ENCODE results near the gene COMMD1.
A peak's percentile ranks its signal among the peaks of the same experiment; 100 is the strongest.
"Not testable (repeated sequence)": the region's sequence is repeated elsewhere in the genome, so short reads cannot be mapped to it uniquely, and the experiment has no call there.

The COMMD1 gene

DNA sequence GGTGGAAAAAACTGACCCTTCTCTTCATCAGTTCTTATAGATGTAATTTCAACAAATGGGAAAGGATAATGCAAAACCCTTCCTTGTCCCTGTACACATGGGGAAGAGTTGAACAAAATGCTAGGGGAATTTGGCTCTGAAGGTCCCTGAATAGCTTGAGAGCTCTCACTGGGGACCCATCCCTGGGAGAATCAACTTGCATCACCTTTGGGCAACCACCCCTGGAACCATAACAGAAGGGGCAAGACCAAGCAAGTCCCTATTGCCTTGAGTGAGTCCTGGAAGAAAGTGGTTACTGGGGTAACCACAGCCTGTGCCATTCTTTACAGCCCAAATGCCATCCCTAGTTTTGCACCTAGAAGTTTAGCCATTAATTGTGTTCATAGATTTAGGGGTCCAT, 238.2 kb downstream of the COMMD1 start:
- Histone ChIP-seq H2AFZ (ENCODE audit: low read depth, low read length) (no peak overlapping the region), H3K79me2 (ENCODE audit: insufficient read depth, low read length) (no peaks in the 10 kb centered on the region), H4K20me1 (ENCODE audit: insufficient read depth, low read length) (no peaks in the 10 kb centered on the region; the same call in 1 of the 2 replicates), H3K36me3 (ENCODE audit: insufficient read depth, low read length) (no peaks in the 10 kb centered on the region), H3K4me2 (ENCODE audit: insufficient read depth, low read length) (no peak overlapping the region), H3K27me3 (ENCODE audit: insufficient read depth, low read length, poor library complexity) (no peaks in the 10 kb centered on the region), H3K9me3 (ENCODE audit: insufficient read depth, low read length, severe bottlenecking) (no peaks in the 10 kb centered on the region), H3K9ac (ENCODE audit: low read depth, low read length) (no peak overlapping the region), H3K27ac (ENCODE audit: low read length) (no peak overlapping the region), H3K4me1 (ENCODE audit: insufficient read depth, low read length) (no peaks in the 10 kb centered on the region), H3K4me3 (ENCODE audit: low read depth in 1 of 2, low read length in 2 of 2) (no peak overlapping the region)
- ATAC-seq (ENCODE audit: insufficient read depth, low read depth): no peak
- DNase-seq: no peak
- TF ChIP-seq, protein P1, sequence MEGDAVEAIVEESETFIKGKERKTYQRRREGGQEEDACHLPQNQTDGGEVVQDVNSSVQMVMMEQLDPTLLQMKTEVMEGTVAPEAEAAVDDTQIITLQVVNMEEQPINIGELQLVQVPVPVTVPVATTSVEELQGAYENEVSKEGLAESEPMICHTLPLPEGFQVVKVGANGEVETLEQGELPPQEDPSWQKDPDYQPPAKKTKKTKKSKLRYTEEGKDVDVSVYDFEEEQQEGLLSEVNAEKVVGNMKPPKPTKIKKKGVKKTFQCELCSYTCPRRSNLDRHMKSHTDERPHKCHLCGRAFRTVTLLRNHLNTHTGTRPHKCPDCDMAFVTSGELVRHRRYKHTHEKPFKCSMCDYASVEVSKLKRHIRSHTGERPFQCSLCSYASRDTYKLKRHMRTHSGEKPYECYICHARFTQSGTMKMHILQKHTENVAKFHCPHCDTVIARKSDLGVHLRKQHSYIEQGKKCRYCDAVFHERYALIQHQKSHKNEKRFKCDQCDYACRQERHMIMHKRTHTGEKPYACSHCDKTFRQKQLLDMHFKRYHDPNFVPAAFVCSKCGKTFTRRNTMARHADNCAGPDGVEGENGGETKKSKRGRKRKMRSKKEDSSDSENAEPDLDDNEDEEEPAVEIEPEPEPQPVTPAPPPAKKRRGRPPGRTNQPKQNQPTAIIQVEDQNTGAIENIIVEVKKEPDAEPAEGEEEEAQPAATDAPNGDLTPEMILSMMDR (IDR thresholded peaks at IDR 0.05; ENCODE audit: borderline replicate concordance, extremely low read depth, low read length, poor library complexity, severe bottlenecking): no peak
- TF ChIP-seq EZH2 (IDR thresholded peaks at IDR 0.05; ENCODE audit: borderline replicate concordance, low read depth, low read length, severe bottlenecking): no peak

DNA sequence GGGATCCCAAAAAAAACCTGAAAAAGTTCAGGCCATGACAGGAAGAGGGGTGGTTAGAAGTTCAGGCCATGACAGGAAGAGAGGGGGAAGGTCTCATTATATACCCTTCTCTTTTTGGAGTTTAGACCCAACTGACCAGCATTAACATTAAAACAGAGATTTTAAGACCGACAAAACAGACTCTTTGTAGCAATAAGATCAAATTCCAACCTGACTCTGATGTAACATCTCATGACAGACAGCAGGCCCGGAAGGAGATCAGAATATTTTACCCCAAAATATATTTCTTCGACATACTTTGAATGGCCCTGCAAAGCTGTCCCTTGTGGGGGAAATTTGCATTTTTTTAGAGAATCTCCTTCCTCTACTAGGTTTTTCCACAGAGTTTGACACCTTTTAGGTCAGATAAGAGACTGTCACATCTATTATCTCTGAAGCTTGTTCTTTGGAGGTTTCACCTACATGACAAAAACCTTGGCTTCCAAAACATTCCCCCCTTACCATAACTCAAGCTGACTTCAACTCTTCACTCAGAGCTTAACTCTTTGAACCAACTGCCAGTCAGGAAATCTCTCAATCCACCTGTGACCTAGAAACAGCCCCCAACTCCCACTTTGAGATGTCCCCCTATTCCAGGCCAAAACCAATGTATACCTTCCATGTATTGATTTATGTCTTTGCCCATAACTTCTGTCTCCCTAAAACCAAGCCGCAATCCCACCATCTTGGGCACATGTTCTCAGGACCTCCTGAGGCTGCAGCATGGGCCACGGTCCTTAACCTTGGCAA, 239.4 kb downstream of the COMMD1 start:
- no peaks in the 10 kb centered on the region for H3K4me1 ChIP-seq (ENCODE audit: insufficient read depth, low read length)
- H3K9ac ChIP-seq (ENCODE audit: low read depth, low read length): no peak overlapping the region
- TF ChIP-seq EZH2 (IDR thresholded peaks at IDR 0.05; ENCODE audit: borderline replicate concordance, low read depth, low read length, severe bottlenecking): no peak
- TF ChIP-seq, protein P1 (IDR thresholded peaks at IDR 0.05; ENCODE audit: borderline replicate concordance, extremely low read depth, low read length, poor library complexity, severe bottlenecking): no peak
- H4K20me1 ChIP-seq (ENCODE audit: insufficient read depth, low read length): no peaks in the 10 kb centered on the region; the same call in 1 of the 2 replicates
- H2AFZ ChIP-seq (ENCODE audit: low read depth, low read length): no peak overlapping the region
- no peak overlapping the region for H3K4me3 ChIP-seq (ENCODE audit: low read depth in 1 of 2, low read length in 2 of 2)
- no peaks in the 10 kb centered on the region for H3K27me3 ChIP-seq (ENCODE audit: insufficient read depth, low read length, poor library complexity)
- ATAC-seq (ENCODE audit: insufficient read depth, low read depth) (no peak), DNase-seq (no peak)
- H3K9me3 ChIP-seq (ENCODE audit: insufficient read depth, low read length, severe bottlenecking): no peaks in the 10 kb centered on the region
- no peak overlapping the region for H3K27ac ChIP-seq (ENCODE audit: low read length)
- no peaks in the 10 kb centered on the region for H3K36me3 ChIP-seq (ENCODE audit: insufficient read depth, low read length)
- no peak overlapping the region for H3K4me2 ChIP-seq (ENCODE audit: insufficient read depth, low read length)
- H3K79me2 ChIP-seq (ENCODE audit: insufficient read depth, low read length): no peaks in the 10 kb centered on the region

DNA sequence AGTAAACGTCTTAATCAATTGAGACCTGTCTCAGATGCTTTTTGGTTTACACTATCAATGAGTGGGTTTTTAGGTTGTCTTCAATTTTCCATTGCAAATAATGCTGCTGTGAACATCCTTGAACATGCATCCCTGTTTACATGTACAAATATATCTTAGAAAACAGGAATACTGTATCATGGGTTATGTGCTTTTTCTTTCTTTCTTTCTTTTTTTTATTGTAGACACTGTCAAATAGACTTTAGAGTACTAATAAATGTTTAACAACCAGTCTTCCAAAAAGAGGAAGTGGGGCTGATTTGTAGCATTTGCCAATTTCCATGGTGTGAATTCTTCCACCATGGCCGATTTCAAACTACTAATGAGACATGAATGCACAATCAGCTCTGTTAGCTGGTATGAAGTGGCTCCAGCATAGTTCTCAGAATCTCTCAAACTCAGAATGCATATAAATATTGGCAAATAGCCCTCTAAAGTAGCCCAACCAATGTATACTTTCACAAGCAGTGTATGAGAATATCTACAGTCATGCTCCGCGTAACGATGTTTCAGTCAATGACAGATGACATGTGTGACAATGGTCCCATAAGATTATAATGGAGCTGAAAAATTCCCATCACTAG, 240.1 kb downstream of the COMMD1 start:
- H3K4me1 ChIP-seq (ENCODE audit: insufficient read depth, low read length): no peaks in the 10 kb centered on the region
- no peaks in the 10 kb centered on the region for H3K36me3 ChIP-seq (ENCODE audit: insufficient read depth, low read length)
- H3K79me2 ChIP-seq (ENCODE audit: insufficient read depth, low read length): no peaks in the 10 kb centered on the region
- TF ChIP-seq, protein P1 (IDR thresholded peaks at IDR 0.05; ENCODE audit: borderline replicate concordance, extremely low read depth, low read length, poor library complexity, severe bottlenecking): no peak
- TF ChIP-seq EZH2 (IDR thresholded peaks at IDR 0.05; ENCODE audit: borderline replicate concordance, low read depth, low read length, severe bottlenecking): no peak
- ATAC-seq (ENCODE audit: insufficient read depth, low read depth): no peak
- H3K4me3 ChIP-seq (ENCODE audit: low read depth in 1 of 2, low read length in 2 of 2): no peak overlapping the region
- no peaks in the 10 kb centered on the region for H3K27me3 ChIP-seq (ENCODE audit: insufficient read depth, low read length, poor library complexity)
- DNase-seq: no peak
- no peak overlapping the region for H3K9ac ChIP-seq (ENCODE audit: low read depth, low read length)
- no peak overlapping the region for H2AFZ ChIP-seq (ENCODE audit: low read depth, low read length)
- no peaks in the 10 kb centered on the region; the same call in 1 of the 2 replicates for H4K20me1 ChIP-seq (ENCODE audit: insufficient read depth, low read length)
- no peak overlapping the region for H3K27ac ChIP-seq (ENCODE audit: low read length)
- no peak overlapping the region for H3K4me2 ChIP-seq (ENCODE audit: insufficient read depth, low read length)
- H3K9me3 ChIP-seq (ENCODE audit: insufficient read depth, low read length, severe bottlenecking): no peaks in the 10 kb centered on the region

DNA sequence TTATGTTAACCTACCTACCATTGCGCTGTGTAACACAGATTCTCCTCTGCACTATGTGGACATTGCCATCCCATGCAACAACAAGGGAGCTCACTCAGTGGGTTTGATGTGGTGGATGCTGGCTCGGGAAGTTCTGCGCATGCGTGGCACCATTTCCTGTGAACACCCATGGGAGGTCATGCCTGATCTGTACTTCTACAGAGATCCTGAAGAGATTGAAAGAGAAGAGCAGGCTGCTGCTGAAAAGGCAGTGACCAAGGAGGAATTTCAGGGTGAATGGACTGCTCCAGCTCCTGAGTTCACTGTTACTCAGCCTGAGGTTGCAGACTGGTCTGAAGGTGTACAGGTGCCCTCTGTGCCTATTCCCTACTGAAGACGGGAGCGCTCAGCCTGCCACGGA, 241.3 kb downstream of the COMMD1 start:
- not testable (repeated sequence) for ATAC-seq (ENCODE audit: insufficient read depth, low read depth); H3K36me3 ChIP-seq (ENCODE audit: insufficient read depth, low read length); H4K20me1 ChIP-seq (ENCODE audit: insufficient read depth, low read length); H3K27me3 ChIP-seq (ENCODE audit: insufficient read depth, low read length, poor library complexity); H3K4me2 ChIP-seq (ENCODE audit: insufficient read depth, low read length); H3K27ac ChIP-seq (ENCODE audit: low read length); H3K9ac ChIP-seq (ENCODE audit: low read depth, low read length); H3K4me1 ChIP-seq (ENCODE audit: insufficient read depth, low read length); H2AFZ ChIP-seq (ENCODE audit: low read depth, low read length); H3K79me2 ChIP-seq (ENCODE audit: insufficient read depth, low read length); H3K4me3 ChIP-seq (ENCODE audit: low read depth in 1 of 2, low read length in 2 of 2); H3K9me3 ChIP-seq (ENCODE audit: insufficient read depth, low read length, severe bottlenecking)
- peak; percentile 32 for DNase-seq
